ENCODE results near the gene DMRTA2.

Gene DMRTA2

GRCh38 chr1:50422946-50423669 lies at the start of gene DMRTA2:
DMRTA2 (minus strand) TSS chr1:50423443; CDS start chr1:50421536, 1,907 bp downstream.
- CTCF ChIA-PET: no interaction called here
- Mint-ChIP-seq H3K27ac (peak within 1 kb of the TSS; percentile 77), H3K4me3 (peak within 1 kb of the TSS; percentile 88), H3K36me3 (peaks cover 21% of the 10 kb centered on the region), H3K27me3 (peaks cover 98% of the 10 kb centered on the region), H3K4me1 (peaks cover 47% of the 10 kb centered on the region), H3K9me3 (no peaks in the 10 kb centered on the region)
- DNase-seq: no peak

GRCh38 chr1:50471967-50472366 lies 48.7 kb upstream of the DMRTA2 start:
- no peak overlapping the region for H3K27ac Mint-ChIP-seq
- no peaks in the 10 kb centered on the region for H3K27me3 Mint-ChIP-seq
- CTCF ChIA-PET: no interaction called here
- H3K4me3 Mint-ChIP-seq: no peak overlapping the region
- peaks cover 18% of the 10 kb centered on the region for H3K36me3 Mint-ChIP-seq
- H3K9me3 Mint-ChIP-seq: no peaks in the 10 kb centered on the region
- no peak for DNase-seq
- no peaks in the 10 kb centered on the region for H3K4me1 Mint-ChIP-seq

GRCh38 chr1:50462964-50463363 lies 39.7 kb upstream of the DMRTA2 start:
- Mint-ChIP-seq H3K27ac (no peak overlapping the region), H3K36me3 (peaks cover 6% of the 10 kb centered on the region), H3K4me1 (no peaks in the 10 kb centered on the region), H3K27me3 (no peaks in the 10 kb centered on the region), H3K9me3 (no peaks in the 10 kb centered on the region), H3K4me3 (no peak overlapping the region)
- CTCF ChIA-PET: no interaction called here
- no peak for DNase-seq

GRCh38 chr1:50458507-50458906 lies 35.3 kb upstream of the DMRTA2 start:
- no peak for DNase-seq
- H3K9me3 Mint-ChIP-seq: no peaks in the 10 kb centered on the region
- H3K27me3 Mint-ChIP-seq: no peaks in the 10 kb centered on the region
- no peak overlapping the region for H3K4me3 Mint-ChIP-seq
- H3K27ac Mint-ChIP-seq: no peak overlapping the region
- CTCF ChIA-PET: interaction anchor here (0.9 kb wide), 1 partner anchor 110 kb away, joined by 3 read pairs; no protein-coding TSS in a partner anchor
- peaks cover 5% of the 10 kb centered on the region for H3K36me3 Mint-ChIP-seq
- H3K4me1 Mint-ChIP-seq: no peaks in the 10 kb centered on the region

GRCh38 chr1:50454911-50455310 lies 31.7 kb upstream of the DMRTA2 start:
- H3K36me3 Mint-ChIP-seq: no peaks in the 10 kb centered on the region

GRCh38 chr1:50453266-50453665 lies 30.0 kb upstream of the DMRTA2 start:
- H3K36me3 Mint-ChIP-seq: no peaks in the 10 kb centered on the region
- no peak overlapping the region for H3K27ac Mint-ChIP-seq
- H3K27me3 Mint-ChIP-seq: no peaks in the 10 kb centered on the region
- CTCF ChIA-PET: no interaction called here
- no peak for DNase-seq
- H3K4me1 Mint-ChIP-seq: peaks cover 12% of the 10 kb centered on the region
- no peak overlapping the region for H3K4me3 Mint-ChIP-seq
- H3K9me3 Mint-ChIP-seq: no peaks in the 10 kb centered on the region

More at GRCh38 chr1:50454911-50455310, 31.7 kb upstream of the DMRTA2 start:
- Mint-ChIP-seq H3K4me3 (no peak overlapping the region), H3K9me3 (no peaks in the 10 kb centered on the region), H3K4me1 (peaks cover 12% of the 10 kb centered on the region), H3K27me3 (no peaks in the 10 kb centered on the region), H3K27ac (no peak overlapping the region)
- CTCF ChIA-PET: no interaction called here
- DNase-seq: no peak

GRCh38 chr1:50452700-50453099 lies 29.5 kb upstream of the DMRTA2 start:
- Mint-ChIP-seq H3K27me3 (no peaks in the 10 kb centered on the region), H3K4me1 (peaks cover 12% of the 10 kb centered on the region), H3K27ac (no peak overlapping the region), H3K36me3 (no peaks in the 10 kb centered on the region), H3K4me3 (no peak overlapping the region), H3K9me3 (no peaks in the 10 kb centered on the region)
- DNase-seq: no peak
- CTCF ChIA-PET: no interaction called here

- H3K4me1 Mint-ChIP-seq: peaks cover 12% of the 10 kb centered on the region
- DNase-seq: no peak
- CTCF ChIA-PET: interaction anchor here (2.1 kb wide), 1 partner anchor 323 kb away, joined by 5 read pairs; no protein-coding TSS in a partner anchor
- H3K27ac Mint-ChIP-seq: peak overlapping the region; percentile 58
- no peaks in the 10 kb centered on the region for H3K27me3 Mint-ChIP-seq
- H3K36me3 Mint-ChIP-seq: no peaks in the 10 kb centered on the region
- no peaks in the 10 kb centered on the region for H3K9me3 Mint-ChIP-seq
- no peak overlapping the region for H3K4me3 Mint-ChIP-seq
These were observed 27.8 kb upstream of the DMRTA2 start for GRCh38 chr1:50450861-50451653.

- H3K4me3 Mint-ChIP-seq: no peak overlapping the region
- peaks cover 12% of the 10 kb centered on the region for H3K4me1 Mint-ChIP-seq
- H3K27me3 Mint-ChIP-seq: no peaks in the 10 kb centered on the region
- H3K27ac Mint-ChIP-seq: no peak overlapping the region
- no peaks in the 10 kb centered on the region for H3K9me3 Mint-ChIP-seq
- DNase-seq: no peak
- CTCF ChIA-PET: interaction anchor here (0.6 kb wide), 1 partner anchor 655 kb away, joined by 3 read pairs; no protein-coding TSS in a partner anchor
- peaks cover 2% of the 10 kb centered on the region for H3K36me3 Mint-ChIP-seq
These were observed 24.7 kb upstream of the DMRTA2 start for GRCh38 chr1:50447961-50448360.

GRCh38 chr1:50441183-50441582 lies 17.9 kb upstream of the DMRTA2 start:
- H3K36me3 Mint-ChIP-seq: peaks cover 20% of the 10 kb centered on the region
- no peaks in the 10 kb centered on the region for H3K27me3 Mint-ChIP-seq
- no peak overlapping the region for H3K4me3 Mint-ChIP-seq
- CTCF ChIA-PET: no interaction called here
- DNase-seq: no peak
- H3K9me3 Mint-ChIP-seq: no peaks in the 10 kb centered on the region
- H3K27ac Mint-ChIP-seq: no peak overlapping the region
- H3K4me1 Mint-ChIP-seq: no peaks in the 10 kb centered on the region

- H3K9me3 Mint-ChIP-seq: no peaks in the 10 kb centered on the region
- no peaks in the 10 kb centered on the region for H3K27me3 Mint-ChIP-seq
- DNase-seq: no peak
- CTCF ChIA-PET: no interaction called here
- no peak overlapping the region for H3K27ac Mint-ChIP-seq
- no peaks in the 10 kb centered on the region for H3K4me1 Mint-ChIP-seq
- H3K4me3 Mint-ChIP-seq: no peak overlapping the region
- peaks cover 20% of the 10 kb centered on the region for H3K36me3 Mint-ChIP-seq
These were observed 15.7 kb upstream of the DMRTA2 start for GRCh38 chr1:50438945-50439344.

- H3K9me3 Mint-ChIP-seq: no peaks in the 10 kb centered on the region
- no peaks in the 10 kb centered on the region for H3K4me1 Mint-ChIP-seq
- CTCF ChIA-PET: no interaction called here
- H3K4me3 Mint-ChIP-seq: no peak overlapping the region
- no peak for DNase-seq
- no peak overlapping the region for H3K27ac Mint-ChIP-seq
- peaks cover 17% of the 10 kb centered on the region for H3K36me3 Mint-ChIP-seq
- peaks cover 16% of the 10 kb centered on the region for H3K27me3 Mint-ChIP-seq
These were observed 13.2 kb upstream of the DMRTA2 start for GRCh38 chr1:50436489-50436888.

- CTCF ChIA-PET: no interaction called here
- no peaks in the 10 kb centered on the region for H3K9me3 Mint-ChIP-seq
- DNase-seq: no peak
- H3K27me3 Mint-ChIP-seq: peaks cover 73% of the 10 kb centered on the region
- peaks cover 8% of the 10 kb centered on the region for H3K4me1 Mint-ChIP-seq
- peaks cover 4% of the 10 kb centered on the region for H3K36me3 Mint-ChIP-seq
- H3K27ac Mint-ChIP-seq: no peak overlapping the region
- no peak overlapping the region for H3K4me3 Mint-ChIP-seq
These were observed 6.8 kb upstream of the DMRTA2 start for GRCh38 chr1:50430010-50430405.

GRCh38 chr1:50427818-50428779 lies 4.9 kb upstream of the DMRTA2 start:
- H3K4me3 Mint-ChIP-seq: no peak overlapping the region
- no peak for DNase-seq
- peaks cover 25% of the 10 kb centered on the region for H3K4me1 Mint-ChIP-seq
- peaks cover 7% of the 10 kb centered on the region for H3K36me3 Mint-ChIP-seq
- CTCF ChIA-PET: no interaction called here
- H3K27me3 Mint-ChIP-seq: peaks cover 92% of the 10 kb centered on the region
- H3K9me3 Mint-ChIP-seq: no peaks in the 10 kb centered on the region
- H3K27ac Mint-ChIP-seq: peak overlapping the region; percentile 81

Data from activated naive CD4-positive, alpha-beta T cell treated with anti-CD3 and anti-CD28 coated beads, Interleukin-2, amount 10 ng/mL, durations not matched to agents 7 days and 5 days (primary cell).